Measurements from ENCODE around the gene PPOX. TPM values are rescaled to one million over a fixed set of nuclear protein-coding genes. Genes with fewer than 3 reads are reported as not detected.

Gene PPOX
- total RNA-seq, 1 donor from 2014 or later, result 9.4 TPM

DNA sequence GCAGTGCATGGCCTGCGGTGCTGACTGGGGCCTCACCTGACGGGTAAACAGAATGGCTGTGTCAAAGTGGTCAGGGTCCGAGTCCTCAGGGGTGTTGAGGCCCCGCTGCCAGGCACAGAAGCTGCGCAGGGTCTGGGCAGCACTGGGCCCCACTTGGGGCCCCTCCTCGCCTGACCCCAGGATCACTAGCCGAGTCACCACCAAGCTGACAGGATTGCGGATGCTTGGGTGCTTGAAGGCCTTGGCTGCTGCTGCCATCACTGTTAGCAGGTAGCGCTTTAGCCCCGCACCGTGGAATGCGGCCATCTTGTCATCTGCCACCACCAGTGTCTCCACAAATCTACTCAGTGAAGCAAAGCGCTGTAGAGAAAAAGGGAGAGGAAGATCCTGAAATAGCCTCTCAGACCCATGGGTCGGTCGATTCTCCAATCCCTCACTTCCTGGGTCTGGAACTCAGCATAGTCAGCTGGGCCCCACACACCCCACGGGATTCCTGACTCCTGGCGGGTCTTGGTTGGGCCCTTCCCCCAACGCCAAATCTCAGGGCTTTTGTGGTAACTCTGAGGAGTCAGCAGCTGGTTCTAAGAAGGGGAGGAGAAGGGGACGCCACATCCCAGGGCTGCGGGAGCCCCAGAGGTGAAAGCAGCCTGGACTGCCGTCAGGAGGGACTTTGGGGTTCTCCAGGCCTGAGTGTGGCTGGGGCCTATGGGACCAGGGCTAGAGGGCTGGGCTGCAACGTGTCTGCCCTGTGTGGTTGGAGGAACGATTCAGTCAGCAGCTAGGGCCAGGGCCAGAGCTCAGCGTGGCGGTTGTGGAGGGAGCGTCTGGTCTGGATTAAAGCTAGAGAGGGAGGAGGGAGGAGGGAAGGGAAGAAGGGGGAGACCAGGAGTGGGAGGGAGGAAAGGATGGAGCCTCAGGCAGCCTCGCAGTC is 30.6 kb downstream of the PPOX start:
- DNase-seq (ENCODE audit: low read depth), result peak; percentile 84

DNA sequence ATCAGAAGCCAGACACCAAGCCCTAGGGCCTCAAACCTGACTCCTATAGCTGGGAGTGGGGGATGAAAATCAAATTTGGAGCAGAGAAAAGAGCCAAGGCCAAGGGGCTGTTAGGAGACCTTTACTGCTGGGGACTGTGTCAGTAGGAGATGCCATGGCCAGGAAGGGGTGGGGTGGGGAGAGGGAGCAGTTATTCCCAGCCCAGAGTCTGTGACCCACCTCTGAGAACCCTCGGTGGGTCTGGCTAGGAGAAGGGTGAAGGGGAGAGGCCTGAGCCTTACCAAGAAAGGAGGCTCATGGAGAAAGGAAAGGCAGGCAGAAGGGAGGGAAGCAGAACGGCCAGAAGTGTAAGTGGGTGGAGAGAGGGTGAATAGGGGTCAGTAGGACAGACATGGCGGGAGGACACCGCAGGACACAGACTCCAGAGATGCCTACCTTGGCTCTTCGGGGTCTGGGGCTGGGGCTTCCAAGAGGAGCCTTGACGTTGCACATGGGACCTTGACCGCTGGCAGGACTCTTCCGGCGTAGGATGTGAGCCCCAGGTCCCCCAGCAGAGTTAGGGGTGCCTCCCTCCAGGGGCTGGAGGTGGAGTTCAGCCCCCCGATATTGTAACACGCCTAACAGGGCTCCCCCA is 31.5 kb downstream of the PPOX start:
- no peak for DNase-seq (ENCODE audit: low read depth)

GRCh38 chr1:161198194-161198896 is 32.1 kb downstream of the PPOX start:
- peak; percentile 80 for DNase-seq (ENCODE audit: low read depth)

DNA sequence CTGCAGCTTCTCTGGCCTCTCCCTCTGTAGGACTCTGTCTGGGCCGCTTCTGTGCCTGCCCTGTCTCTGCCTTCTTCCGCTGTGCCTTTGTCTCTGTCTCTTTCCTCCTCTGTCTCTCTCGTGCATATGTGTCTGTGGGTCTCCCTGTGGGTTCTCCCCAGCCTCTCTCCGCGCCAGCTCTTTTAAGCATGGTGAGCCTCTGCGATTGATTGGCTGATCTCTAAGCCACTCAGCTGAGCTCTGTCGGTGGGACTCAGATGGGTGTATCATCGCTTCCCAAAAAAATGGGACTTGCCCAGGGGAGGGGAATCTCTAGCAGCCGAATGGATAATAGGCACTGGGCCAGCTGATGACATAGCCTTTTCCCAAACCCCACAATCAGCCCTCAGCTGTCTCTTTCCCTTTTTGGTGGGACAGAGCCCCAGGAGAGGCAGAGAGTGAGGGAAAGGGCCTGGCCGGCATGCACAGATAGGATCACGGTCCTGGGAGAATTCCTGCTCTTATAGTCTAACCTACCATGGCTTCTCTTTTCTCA is 32.7 kb downstream of the PPOX start, which contains the start of gene ADAMTS4:
ADAMTS4 (minus strand) TSS at position 158 of the 535 bp plus-strand sequence. CDS start 427 bp downstream, outside the sequence.
- peak; percentile 97 for DNase-seq (ENCODE audit: low read depth)

- no peak for DNase-seq (ENCODE audit: low read depth)
Observed at GRCh38 chr1:161199506-161200139, 33.4 kb downstream of the PPOX start.

GRCh38 chr1:161200421-161200991 is 34.3 kb downstream of the PPOX start:
- DNase-seq (ENCODE audit: low read depth), result no peak

GRCh38 chr1:161200992-161201835 is 35.0 kb downstream of the PPOX start:
- peak; percentile 90 for DNase-seq (ENCODE audit: low read depth)

DNA sequence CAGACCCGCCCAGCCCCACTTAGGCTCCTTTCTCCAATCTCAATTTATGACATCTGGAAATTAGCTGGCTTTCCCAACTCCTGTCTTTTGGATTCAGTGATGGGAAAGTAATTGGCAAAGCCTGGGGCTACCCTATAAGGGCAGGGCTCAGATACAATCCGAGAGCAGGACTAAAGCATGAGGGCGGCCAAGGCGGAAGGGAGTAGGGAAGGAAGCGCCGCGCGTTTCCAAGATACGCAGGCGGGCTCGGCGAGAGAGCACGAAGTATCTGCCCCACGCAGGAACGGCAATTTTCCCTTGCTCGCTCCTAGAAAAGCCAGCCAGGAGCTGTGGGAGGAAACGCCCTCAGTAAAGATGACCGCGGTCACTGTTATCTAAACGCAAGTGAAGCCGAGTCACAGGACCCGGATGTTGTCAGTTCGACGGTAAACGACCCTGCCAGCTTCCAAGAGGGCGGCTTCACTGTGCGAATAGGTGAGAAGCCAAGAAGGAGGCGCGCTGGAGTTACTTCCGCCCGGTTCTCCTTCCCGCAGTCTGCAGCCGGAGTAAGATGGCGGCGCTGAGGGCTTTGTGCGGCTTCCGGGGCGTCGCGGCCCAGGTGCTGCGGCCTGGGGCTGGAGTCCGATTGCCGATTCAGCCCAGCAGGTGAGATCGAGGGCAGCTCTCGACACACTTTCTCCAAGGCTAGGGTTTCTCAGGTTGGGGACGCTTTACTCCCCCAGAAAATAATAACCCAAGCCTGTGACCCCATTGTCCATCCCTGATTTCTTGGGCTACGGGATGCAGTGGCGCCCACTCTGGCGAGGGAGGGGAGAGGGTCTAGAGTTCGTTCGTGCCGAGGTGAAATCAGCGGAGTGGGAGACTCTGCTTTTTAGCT is 35.8 kb downstream of the PPOX start, which contains the start of gene NDUFS2:
NDUFS2 (plus strand) TSS at position 532 of the 877 bp plus-strand sequence; CDS start at position 551, 19 bp downstream.
- peak; percentile 99 for DNase-seq (ENCODE audit: low read depth)

DNA sequence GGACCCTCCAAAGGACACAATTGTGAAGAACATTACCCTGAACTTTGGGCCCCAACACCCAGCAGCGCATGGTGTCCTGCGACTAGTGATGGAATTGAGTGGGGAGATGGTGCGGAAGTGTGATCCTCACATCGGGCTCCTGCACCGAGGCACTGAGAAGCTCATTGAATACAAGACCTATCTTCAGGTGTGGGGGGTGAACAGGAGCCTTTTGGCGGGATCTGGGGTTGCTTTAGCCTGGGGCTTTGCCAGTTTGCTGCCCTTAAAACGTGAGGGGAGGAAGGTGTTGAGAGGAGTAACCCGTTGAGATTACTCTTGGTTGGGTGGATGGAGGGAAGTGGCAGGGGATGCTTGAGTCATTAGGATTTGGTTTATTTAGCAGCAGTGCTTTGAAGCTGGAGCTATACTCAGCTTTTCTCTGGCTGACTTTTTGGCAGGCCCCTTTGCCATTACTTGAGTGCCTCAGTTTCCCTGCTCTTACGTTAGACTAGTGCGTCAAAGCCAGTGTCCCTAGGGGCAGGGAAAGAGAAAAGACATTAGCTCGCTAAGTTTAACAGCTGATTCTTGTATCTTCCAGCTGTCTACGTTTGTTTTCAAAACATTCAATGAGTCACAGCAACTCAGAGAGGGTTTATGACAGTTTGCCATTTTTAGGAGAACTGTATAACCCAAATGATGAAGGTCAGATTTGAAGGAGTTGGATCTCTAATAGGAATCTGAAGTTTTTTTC is 40.4 kb downstream of the PPOX start:
- peak; percentile 82 for DNase-seq (ENCODE audit: low read depth)

DNA sequence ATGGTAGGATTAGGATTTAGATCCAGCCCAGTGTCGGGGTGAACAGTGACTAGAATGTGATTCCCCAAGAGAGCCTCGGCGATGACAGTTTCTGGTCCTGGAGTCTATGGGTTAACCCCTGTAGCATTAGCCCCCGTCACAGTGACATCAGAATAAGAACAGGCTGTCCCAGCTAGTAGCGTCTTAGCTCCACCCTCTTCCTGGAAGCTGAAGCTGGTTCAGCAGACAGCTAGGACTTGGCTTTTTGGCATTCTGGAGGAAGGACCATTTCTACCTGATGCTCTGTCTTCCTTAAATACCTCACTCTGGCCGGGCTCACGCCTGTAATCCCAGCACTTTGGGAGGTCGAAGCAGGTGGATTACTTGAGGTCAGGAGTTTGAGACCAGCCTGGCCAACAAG is 40.9 kb downstream of the PPOX start:
- peak; percentile 32 for DNase-seq (ENCODE audit: low read depth)

DNA sequence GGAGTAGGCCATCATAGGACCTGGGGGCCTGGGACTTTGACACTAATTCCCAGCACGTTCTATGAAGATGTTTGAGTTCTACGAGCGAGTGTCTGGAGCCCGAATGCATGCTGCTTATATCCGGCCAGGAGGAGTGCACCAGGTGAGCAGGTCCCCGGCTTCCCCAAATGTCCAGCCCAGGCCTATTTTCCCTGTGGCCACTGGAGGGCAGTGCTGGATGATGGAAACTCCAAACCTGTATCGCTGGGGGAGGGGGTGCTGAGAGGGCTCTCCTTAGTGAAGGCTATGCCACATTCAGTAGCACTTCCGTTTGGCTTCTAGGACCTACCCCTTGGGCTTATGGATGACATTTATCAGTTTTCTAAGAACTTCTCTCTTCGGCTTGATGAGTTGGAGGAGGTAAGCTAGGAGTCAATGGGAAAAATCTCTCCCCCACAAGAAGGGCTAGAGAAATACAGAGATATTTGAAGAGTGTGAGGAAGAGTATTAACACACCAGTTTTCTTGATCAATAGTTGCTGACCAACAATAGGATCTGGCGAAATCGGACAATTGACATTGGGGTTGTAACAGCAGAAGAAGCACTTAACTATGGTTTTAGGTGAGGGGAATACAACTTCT is 43.7 kb downstream of the PPOX start:
- DNase-seq (ENCODE audit: low read depth), result peak; percentile 79

DNA sequence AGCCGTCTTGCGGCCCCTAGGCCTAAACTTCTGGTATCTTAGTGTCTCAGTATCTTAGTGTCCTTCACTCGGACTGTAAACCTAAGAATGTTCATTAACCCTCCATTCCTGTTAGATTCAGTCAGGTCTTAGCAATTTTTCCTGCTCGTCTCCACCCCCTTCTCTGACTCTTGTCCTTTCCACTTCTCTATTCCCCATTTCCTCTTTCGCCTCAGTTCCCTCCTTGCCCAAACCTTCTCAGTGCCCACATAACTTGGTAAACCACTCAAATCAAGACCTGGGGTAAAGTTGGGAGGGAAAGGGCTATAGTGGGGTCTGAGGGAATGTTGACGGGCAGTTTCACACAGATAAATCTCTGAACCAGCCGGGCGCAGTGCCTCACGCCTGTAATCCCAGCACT is 48.1 kb downstream of the PPOX start:
- DNase-seq (ENCODE audit: low read depth), result no peak

GRCh38 chr1:161215076-161215475 is 48.9 kb downstream of the PPOX start, which contains the start of gene FCER1G:
Gene FCER1G, plus strand, starts transcription at chr1:161215295. Its CDS starts 27 bp downstream, at chr1:161215322.
- DNase-seq (ENCODE audit: low read depth), result no peak

DNA sequence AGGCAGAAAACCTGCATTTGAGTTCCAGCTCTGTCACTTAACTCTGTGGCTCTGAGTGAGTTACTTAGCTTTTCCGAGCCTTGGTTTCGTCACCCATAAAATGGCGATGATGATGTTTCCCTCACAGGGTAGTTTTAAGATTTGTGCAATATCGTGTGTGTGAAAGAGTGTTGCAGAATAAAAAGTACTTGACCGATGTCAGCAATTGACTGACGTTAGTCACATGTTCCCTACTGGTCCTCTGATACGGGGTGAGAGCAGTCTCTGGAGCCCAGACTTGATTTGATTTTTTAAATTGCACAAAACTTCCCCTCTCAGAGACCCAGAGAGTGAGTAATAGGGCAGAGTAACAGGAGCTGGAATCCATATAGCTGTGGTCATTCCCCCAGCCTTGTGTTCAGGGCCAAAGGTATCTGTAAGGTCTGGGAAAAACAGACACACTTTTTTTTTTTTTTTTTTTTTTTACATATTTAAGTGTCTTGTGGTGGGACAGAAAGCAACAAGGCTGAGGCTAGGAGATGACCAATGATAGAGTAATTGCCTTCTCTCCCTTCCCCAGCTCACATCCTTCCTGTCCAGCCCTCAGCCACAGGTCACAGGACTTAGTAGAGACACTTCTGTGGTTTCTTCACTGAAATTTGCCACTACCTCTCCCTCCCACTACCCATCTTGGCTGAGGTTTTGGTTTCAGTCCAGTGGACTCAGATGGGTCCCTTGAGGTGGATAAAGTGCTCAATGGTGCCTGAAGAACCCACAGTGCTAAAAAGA is 50.9 kb downstream of the PPOX start:
- DNase-seq (ENCODE audit: low read depth), result peak; percentile 40

DNA sequence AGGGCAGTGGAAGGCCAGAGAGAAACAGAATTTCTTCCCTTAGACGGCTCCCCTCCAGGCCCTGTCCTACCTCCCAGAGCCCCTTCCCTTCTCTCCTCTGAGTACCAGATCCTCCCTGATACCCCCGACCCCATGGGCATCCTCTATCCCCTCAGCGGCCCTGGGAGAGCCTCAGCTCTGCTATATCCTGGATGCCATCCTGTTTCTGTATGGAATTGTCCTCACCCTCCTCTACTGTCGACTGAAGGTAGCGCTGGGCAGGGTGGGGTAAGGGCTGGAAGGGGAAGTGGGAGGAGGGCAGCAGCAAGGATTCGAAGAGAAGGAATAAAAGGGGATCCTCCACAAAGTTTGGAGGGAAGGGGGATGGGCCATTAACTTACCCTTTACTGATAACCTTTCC is 51.6 kb downstream of the PPOX start:
- no peak for DNase-seq (ENCODE audit: low read depth)

DNA sequence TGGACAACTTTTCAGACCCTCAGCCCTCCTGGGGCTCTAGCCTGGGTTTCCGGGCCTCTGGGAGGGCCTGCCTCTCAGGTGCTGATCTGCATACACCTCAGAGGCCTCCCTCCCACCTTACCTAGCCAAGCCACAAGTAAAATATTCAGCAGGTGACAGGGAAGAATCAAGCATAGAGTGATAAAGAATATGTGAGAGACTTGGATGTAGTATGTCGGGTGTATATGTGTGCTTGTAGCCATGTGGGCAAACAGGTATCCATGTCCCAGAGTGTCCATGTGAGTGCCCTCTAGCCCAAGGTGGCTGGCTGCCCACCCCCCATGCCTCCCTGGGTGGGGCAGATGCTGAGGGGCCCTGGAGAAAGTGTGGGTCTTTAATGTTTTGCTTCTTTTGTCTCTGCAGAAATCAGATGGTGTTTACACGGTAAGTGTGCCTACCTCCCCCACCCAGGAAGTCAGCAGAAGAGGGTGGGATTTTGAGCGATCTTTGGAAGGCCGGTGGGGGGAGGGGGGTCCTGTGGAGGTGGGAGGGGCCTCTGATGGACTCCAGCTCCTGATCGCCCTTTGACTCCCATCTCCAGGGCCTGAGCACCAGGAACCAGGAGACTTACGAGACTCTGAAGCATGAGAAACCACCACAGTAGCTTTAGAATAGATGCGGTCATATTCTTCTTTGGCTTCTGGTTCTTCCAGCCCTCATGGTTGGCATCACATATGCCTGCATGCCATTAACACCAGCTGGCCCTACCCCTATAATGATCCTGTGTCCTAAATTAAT is 52.3 kb downstream of the PPOX start:
- DNase-seq (ENCODE audit: low read depth), result no peak

Data from myocyte (in vitro differentiated cells).